ENCODE data around the gene C5AR1. TPM values are rescaled to one million over a fixed set of nuclear protein-coding genes. Genes with fewer than 3 reads are reported as not detected.

Gene C5AR1
- polyA plus RNA-seq, 1 of the 3 experiments (the other 2 are of a cell fraction), result 1.2 TPM

DNA sequence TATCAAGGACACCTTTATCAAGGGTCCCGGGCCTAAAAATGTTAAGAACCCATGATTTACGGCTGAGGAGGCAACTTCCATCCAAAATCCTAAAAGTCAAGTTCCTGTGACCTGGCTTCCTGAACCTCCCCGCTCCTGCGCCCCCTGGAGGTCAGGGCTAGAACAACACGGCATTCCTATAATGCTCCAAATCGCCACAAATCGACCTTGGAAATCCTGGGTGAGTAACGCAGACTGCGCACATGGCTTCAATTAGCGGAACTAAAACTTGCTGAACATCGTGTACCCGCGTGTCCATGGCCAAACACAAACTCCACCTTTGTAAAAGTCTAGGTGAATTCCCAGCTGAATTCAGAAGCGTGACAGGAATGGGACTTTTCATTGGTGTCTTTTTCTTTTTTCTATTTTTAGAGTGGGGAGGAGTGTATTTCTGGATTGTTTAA is 4.3 kb upstream of the C5AR1 start (continued):
- TF ChIP-seq, protein P1, sequence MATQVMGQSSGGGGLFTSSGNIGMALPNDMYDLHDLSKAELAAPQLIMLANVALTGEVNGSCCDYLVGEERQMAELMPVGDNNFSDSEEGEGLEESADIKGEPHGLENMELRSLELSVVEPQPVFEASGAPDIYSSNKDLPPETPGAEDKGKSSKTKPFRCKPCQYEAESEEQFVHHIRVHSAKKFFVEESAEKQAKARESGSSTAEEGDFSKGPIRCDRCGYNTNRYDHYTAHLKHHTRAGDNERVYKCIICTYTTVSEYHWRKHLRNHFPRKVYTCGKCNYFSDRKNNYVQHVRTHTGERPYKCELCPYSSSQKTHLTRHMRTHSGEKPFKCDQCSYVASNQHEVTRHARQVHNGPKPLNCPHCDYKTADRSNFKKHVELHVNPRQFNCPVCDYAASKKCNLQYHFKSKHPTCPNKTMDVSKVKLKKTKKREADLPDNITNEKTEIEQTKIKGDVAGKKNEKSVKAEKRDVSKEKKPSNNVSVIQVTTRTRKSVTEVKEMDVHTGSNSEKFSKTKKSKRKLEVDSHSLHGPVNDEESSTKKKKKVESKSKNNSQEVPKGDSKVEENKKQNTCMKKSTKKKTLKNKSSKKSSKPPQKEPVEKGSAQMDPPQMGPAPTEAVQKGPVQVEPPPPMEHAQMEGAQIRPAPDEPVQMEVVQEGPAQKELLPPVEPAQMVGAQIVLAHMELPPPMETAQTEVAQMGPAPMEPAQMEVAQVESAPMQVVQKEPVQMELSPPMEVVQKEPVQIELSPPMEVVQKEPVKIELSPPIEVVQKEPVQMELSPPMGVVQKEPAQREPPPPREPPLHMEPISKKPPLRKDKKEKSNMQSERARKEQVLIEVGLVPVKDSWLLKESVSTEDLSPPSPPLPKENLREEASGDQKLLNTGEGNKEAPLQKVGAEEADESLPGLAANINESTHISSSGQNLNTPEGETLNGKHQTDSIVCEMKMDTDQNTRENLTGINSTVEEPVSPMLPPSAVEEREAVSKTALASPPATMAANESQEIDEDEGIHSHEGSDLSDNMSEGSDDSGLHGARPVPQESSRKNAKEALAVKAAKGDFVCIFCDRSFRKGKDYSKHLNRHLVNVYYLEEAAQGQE (IDR thresholded peaks at IDR 0.05; ENCODE audit: low read depth, low read length), result no peak
- TF ChIP-seq, protein P2, sequence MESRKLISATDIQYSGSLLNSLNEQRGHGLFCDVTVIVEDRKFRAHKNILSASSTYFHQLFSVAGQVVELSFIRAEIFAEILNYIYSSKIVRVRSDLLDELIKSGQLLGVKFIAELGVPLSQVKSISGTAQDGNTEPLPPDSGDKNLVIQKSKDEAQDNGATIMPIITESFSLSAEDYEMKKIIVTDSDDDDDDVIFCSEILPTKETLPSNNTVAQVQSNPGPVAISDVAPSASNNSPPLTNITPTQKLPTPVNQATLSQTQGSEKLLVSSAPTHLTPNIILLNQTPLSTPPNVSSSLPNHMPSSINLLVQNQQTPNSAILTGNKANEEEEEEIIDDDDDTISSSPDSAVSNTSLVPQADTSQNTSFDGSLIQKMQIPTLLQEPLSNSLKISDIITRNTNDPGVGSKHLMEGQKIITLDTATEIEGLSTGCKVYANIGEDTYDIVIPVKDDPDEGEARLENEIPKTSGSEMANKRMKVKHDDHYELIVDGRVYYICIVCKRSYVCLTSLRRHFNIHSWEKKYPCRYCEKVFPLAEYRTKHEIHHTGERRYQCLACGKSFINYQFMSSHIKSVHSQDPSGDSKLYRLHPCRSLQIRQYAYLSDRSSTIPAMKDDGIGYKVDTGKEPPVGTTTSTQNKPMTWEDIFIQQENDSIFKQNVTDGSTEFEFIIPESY (IDR thresholded peaks at IDR 0.05; ENCODE audit: borderline replicate concordance, low read depth), result no peak
- no peak for TF ChIP-seq FOXM1 (IDR thresholded peaks at IDR 0.05; ENCODE audit: low read depth)

DNA sequence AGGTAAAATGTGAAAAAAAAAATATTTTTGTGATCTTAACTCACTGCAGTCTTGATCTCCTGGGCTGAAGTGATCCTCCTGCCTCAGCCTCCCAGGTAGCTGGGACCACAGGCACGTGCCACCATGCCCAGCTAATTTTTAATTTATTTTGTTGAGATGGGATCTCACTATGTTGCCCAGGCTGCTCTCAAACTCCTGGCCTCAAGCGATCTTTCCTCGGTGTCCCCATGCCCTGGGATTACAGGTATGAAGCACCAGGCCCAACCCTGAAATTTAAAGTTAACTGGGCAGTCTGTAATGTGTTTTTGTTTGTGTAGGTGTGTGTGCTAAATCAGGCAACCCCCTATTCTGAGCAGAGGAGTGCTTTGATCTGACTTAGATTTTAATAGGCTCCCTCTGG is 3.4 kb upstream of the C5AR1 start:
- CTCF ChIA-PET, result interaction anchor here (0.6 to 2.5 kb wide), 9 partner anchors 10 to 225 kb away, joined by 3 to 19 read pairs (median 4); partner anchors contain the start of gene DHX34
- H3K9ac ChIP-seq, result no peak overlapping the region
- H3K27ac ChIP-seq (ENCODE audit: low read depth in 2 of 2, low read length in 1 of 2), result no peak overlapping the region
- H3F3A ChIP-seq (replicated peaks; ENCODE audit: insufficient read depth), result peaks cover 10% of the 10 kb centered on the region
- H3K4me1 ChIP-seq (ENCODE audit: control insufficient read depth in 1 of 2, insufficient read depth in 2 of 2, low read depth in 1 of 2, low read length in 1 of 2), result peaks cover 0 to 4% of the 10 kb centered on the region in 2 experiments; a peak in 2 of 4 replicates
- WGBS (ENCODE audit: low lambda C conversion rate), result 87% methylated on average over 3 of the region's 3 CpGs
- no peak overlapping the region for H2AFZ ChIP-seq (ENCODE audit: low read depth)
- POLR2A ChIA-PET, result no interaction called here
- H4K20me1 ChIP-seq (ENCODE audit: insufficient read depth), result no peaks in the 10 kb centered on the region
- H3K4me3 ChIP-seq (ENCODE audit: low read depth in 2 of 2, low read length in 1 of 2), result no peak overlapping the region
- DNase-seq, result no peak
- H3K27me3 ChIP-seq (ENCODE audit: insufficient read depth), result peaks cover 22% of the 10 kb centered on the region
- no peaks in the 10 kb centered on the region for H3K36me3 ChIP-seq (replicated peaks in 1 of 2; ENCODE audit: control insufficient read depth in 1 of 2, insufficient read depth in 2 of 2, low read length in 1 of 2)
- TF ChIP-seq YY1 (IDR thresholded peaks at IDR 0.05; ENCODE audit: low read depth), result no peak
- no peak for TF ChIP-seq SIN3A (IDR thresholded peaks at IDR 0.05; ENCODE audit: borderline replicate concordance, low read depth, low read length)
- no peak for TF ChIP-seq SMC3 (IDR thresholded peaks at IDR 0.05; ENCODE audit: low read depth, low read length)
- no peak for TF ChIP-seq MXI1 (IDR thresholded peaks at IDR 0.05; ENCODE audit: low read depth, low read length)
- no peak for TF ChIP-seq RFX5 (IDR thresholded peaks at IDR 0.05; ENCODE audit: low read length)
- no peak for TF ChIP-seq TAF1 (IDR thresholded peaks at IDR 0.05; ENCODE audit: borderline replicate concordance, low read depth, low read length)
- TF ChIP-seq RCOR1 (IDR thresholded peaks at IDR 0.05; ENCODE audit: low read length), result no peak
- TF ChIP-seq MEF2A (IDR thresholded peaks at IDR 0.05; ENCODE audit: borderline replicate concordance, low read depth), result no peak
- no peak for TF ChIP-seq NFIC (IDR thresholded peaks at IDR 0.05; ENCODE audit: borderline replicate concordance)
- TF ChIP-seq JUND (IDR thresholded peaks at IDR 0.05), result no peak
- no peak for TF ChIP-seq RAD21 (IDR thresholded peaks at IDR 0.05; ENCODE audit: low read length)
- TF ChIP-seq FOXM1 (IDR thresholded peaks at IDR 0.05; ENCODE audit: low read depth), result no peak
- TF ChIP-seq, protein P3, sequence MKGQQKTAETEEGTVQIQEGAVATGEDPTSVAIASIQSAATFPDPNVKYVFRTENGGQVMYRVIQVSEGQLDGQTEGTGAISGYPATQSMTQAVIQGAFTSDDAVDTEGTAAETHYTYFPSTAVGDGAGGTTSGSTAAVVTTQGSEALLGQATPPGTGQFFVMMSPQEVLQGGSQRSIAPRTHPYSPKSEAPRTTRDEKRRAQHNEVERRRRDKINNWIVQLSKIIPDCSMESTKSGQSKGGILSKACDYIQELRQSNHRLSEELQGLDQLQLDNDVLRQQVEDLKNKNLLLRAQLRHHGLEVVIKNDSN (IDR thresholded peaks at IDR 0.05; ENCODE audit: borderline replicate concordance, low read depth), result no peak
- TF ChIP-seq, protein P4, sequence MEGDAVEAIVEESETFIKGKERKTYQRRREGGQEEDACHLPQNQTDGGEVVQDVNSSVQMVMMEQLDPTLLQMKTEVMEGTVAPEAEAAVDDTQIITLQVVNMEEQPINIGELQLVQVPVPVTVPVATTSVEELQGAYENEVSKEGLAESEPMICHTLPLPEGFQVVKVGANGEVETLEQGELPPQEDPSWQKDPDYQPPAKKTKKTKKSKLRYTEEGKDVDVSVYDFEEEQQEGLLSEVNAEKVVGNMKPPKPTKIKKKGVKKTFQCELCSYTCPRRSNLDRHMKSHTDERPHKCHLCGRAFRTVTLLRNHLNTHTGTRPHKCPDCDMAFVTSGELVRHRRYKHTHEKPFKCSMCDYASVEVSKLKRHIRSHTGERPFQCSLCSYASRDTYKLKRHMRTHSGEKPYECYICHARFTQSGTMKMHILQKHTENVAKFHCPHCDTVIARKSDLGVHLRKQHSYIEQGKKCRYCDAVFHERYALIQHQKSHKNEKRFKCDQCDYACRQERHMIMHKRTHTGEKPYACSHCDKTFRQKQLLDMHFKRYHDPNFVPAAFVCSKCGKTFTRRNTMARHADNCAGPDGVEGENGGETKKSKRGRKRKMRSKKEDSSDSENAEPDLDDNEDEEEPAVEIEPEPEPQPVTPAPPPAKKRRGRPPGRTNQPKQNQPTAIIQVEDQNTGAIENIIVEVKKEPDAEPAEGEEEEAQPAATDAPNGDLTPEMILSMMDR (IDR thresholded peaks at IDR 0.05), result no peak
- H3K9me2 ChIP-seq, result no peaks in the 10 kb centered on the region
- H3K79me2 ChIP-seq (ENCODE audit: insufficient read depth), result no peaks in the 10 kb centered on the region
- no peak overlapping the region for H3K4me2 ChIP-seq
- H3K9me3 ChIP-seq, result no peaks in the 10 kb centered on the region

All from SK-N-SH (cell line).